Esophagus squamous epithelium (tissue), 5 donors: ENCODE data around the gene MTHFD2L. TPM values are rescaled to one million over a fixed set of nuclear protein-coding genes. Genes with fewer than 3 reads are reported as not detected.
A peak's percentile ranks its signal among the peaks of the same experiment; 100 is the strongest.

ENCODE experiments used
- DNase-seq: peaks from one replicate; lab custom pipeline; 2025; lab: John Stamatoyannopoulos, UW
- H3K27ac ChIP-seq, 4 donors: fragments of 200-600 bp; sonication (generic); one replicate each; pipeline ENCODE4 v1.5.1; 2016 to 2019; ENCODE audit warnings: mild to moderate bottlenecking in 1 of 4
- H3K27me3 ChIP-seq, 4 donors: fragments of 200-600 bp; sonication (generic); 1 replicate in 3 of 4; 2 replicates in 1 of 4; pipeline versions ENCODE4 v1.5.1 to v1.6.0; 2017 to 2021; ENCODE audit warnings: antibody characterized with exemption in 1 of 4
- H3K36me3 ChIP-seq, 3 donors: fragments of 200-600 bp; sonication (generic); one replicate each; pipeline ENCODE4 v1.5.1; 2016 to 2019
- H3K4me1 ChIP-seq, 3 donors: fragments of 200-600 bp; sonication (generic); one replicate each; pipeline ENCODE4 v1.5.1; 2017 to 2019
- H3K4me3 ChIP-seq, 4 donors: fragments of 200-600 bp; sonication (generic); 1 replicate in 3 of 4; 2 replicates in 1 of 4; pipeline ENCODE4 v1.5.1; 2016 to 2019; ENCODE audit warnings: mild to moderate bottlenecking in 2 of 4, moderate library complexity in 1 of 4
- H3K9me3 ChIP-seq, 3 donors: fragments of 200-600 bp; sonication (generic); one replicate each; pipeline ENCODE4 v1.5.1; 2016 to 2019
- POLR2A ChIP-seq, 4 donors: fragments of 450-650 bp; IDR thresholded peaks; one replicate each; pipeline ENCODE4 v1.6.1; 2017; ENCODE audit warnings: antibody characterized with exemption in 4 of 4, mild to moderate bottlenecking in 4 of 4, moderate library complexity in 3 of 4
- WGBS, 2 donors: methylation state at CpG; one replicate each; pipeline ENCODE4 v1.1.5; 2018; 5-methylcytosine and 5-hydroxymethylcytosine counted together
- intact Hi-C: fragments of 100-400 bp; cut with DNase I; formaldehyde crosslinking; loops from one replicate; pipeline ENCODE4 v1.15.0; 2022
- total RNA-seq, 4 donors: library from RNA; depleted of rRNA; stranded (reverse); fragments of >200 nt; gene quantifications; one replicate each; pipeline ENCODE4 v1.1.0, GENCODE V29; 2016
- TF ChIP-seq, protein P1 (sequence below), 6 experiments: fragments of 450-650 bp in 4 of 6; fragments of 200-600 bp in 2 of 6; sonication (generic) in 2 of 6; IDR thresholded peaks; one replicate each; pipeline ENCODE4 v1.5.1; 2016 to 2019; ENCODE audit warnings: antibody characterized with exemption in 6 of 6, mild to moderate bottlenecking in 4 of 6, moderate library complexity in 4 of 6
- donor health status: DM: yes; HTN: yes; CAD: no.

MTHFD2L gene
- total RNA-seq, 4 donors from 2014 or later: 9.9 to 22.9 (median 19.1) TPM

GRCh38 chr4:74282926-74283325 lies 125.0 kb downstream of the MTHFD2L start:
- Histone ChIP-seq H3K4me3 (no peak overlapping the region), H3K27ac (peak overlapping the region in 3 of 4 donors; percentile 39 to 59 (median 53)), H3K27me3 (no peaks in the 10 kb centered on the region), H3K4me1 (peaks cover 4 to 30% (median 8%) of the 10 kb centered on the region in 3 donors), H3K36me3 (no peaks in the 10 kb centered on the region), H3K9me3 (no peaks in the 10 kb centered on the region)
- intact Hi-C loops: no loop called here
- DNase-seq: no peak
- TF ChIP-seq, protein P1, sequence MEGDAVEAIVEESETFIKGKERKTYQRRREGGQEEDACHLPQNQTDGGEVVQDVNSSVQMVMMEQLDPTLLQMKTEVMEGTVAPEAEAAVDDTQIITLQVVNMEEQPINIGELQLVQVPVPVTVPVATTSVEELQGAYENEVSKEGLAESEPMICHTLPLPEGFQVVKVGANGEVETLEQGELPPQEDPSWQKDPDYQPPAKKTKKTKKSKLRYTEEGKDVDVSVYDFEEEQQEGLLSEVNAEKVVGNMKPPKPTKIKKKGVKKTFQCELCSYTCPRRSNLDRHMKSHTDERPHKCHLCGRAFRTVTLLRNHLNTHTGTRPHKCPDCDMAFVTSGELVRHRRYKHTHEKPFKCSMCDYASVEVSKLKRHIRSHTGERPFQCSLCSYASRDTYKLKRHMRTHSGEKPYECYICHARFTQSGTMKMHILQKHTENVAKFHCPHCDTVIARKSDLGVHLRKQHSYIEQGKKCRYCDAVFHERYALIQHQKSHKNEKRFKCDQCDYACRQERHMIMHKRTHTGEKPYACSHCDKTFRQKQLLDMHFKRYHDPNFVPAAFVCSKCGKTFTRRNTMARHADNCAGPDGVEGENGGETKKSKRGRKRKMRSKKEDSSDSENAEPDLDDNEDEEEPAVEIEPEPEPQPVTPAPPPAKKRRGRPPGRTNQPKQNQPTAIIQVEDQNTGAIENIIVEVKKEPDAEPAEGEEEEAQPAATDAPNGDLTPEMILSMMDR (IDR thresholded peaks at IDR 0.05): no peak
- no peak for TF ChIP-seq POLR2A (IDR thresholded peaks at IDR 0.05)

DNA sequence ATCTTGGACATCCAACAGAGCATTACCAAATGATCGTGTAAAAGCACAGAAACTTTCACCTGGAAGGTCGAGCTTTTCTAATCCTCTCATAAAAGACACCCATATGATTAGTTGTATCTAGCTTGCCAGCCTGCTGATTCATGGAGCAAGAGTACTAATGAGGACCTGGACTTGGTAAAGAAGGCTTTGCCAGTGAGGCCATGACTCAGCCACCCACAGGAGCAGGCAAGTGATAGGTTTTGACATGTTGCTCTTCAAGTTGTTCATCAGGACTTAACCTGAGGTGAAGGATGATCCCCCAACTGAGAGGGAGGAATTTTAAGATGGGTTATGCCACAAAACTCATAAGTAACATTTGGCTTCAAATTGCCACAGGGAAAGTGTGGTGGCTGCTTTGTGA lies 125.7 kb downstream of the MTHFD2L start:
- Histone ChIP-seq H3K27me3 (no peaks in the 10 kb centered on the region), H3K27ac (peak overlapping the region in 3 of 4 donors; percentile 53 to 63 (median 59)), H3K9me3 (no peaks in the 10 kb centered on the region), H3K36me3 (no peaks in the 10 kb centered on the region), H3K4me1 (peaks cover 4 to 30% (median 8%) of the 10 kb centered on the region in 3 donors), H3K4me3 (no peak overlapping the region)
- DNase-seq: no peak
- intact Hi-C loops: no loop called here
- TF ChIP-seq, protein P1 (IDR thresholded peaks at IDR 0.05): no peak
- TF ChIP-seq POLR2A (IDR thresholded peaks at IDR 0.05): no peak
- whole genome bisulfite sequencing, 2 donors: 32 to 45% methylated on average over 2 of the region's 2 CpGs

DNA sequence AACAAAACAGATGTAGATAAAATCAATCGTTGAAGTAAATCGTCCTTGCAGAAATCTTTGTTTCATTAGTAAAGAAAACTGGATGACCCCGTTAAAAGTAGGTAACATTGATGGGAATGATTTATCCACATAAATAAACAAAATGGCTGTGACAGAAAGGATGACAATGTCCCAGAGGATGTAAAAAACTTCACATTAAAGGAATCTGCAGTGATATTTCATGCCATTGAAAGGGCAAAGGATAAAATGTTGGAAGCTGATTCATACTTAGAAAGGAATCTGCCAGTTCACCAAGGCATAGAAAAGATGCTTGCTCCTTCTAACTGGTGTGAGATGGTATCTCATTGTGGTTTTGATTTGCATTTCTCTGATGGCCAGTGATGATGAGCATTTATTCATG lies 126.1 kb downstream of the MTHFD2L start:
- WGBS, 2 donors: 34 to 62% methylated on average over 3 of the region's 3 CpGs

GRCh38 chr4:74287164-74287563 lies 129.2 kb downstream of the MTHFD2L start:
- DNase-seq: no peak
- H3K36me3 ChIP-seq: no peaks in the 10 kb centered on the region
- WGBS, 2 donors: 47 to 60% methylated on average over 1 of the region's 1 CpG
- H3K9me3 ChIP-seq: no peaks in the 10 kb centered on the region
- TF ChIP-seq, protein P1 (IDR thresholded peaks at IDR 0.05): no peak
- no peak for TF ChIP-seq POLR2A (IDR thresholded peaks at IDR 0.05)
- no peaks in the 10 kb centered on the region for H3K27me3 ChIP-seq
- no peak overlapping the region for H3K27ac ChIP-seq
- intact Hi-C loops: no loop called here
- H3K4me1 ChIP-seq: peaks cover 4 to 31% (median 8%) of the 10 kb centered on the region in 3 donors
- no peak overlapping the region for H3K4me3 ChIP-seq

More for the DNA sequence above, 126.1 kb downstream of the MTHFD2L start:
- intact Hi-C loops: no loop called here
- H3K9me3 ChIP-seq: no peaks in the 10 kb centered on the region
- H3K36me3 ChIP-seq: no peaks in the 10 kb centered on the region
- H3K4me1 ChIP-seq: peaks cover 4 to 30% (median 8%) of the 10 kb centered on the region in 3 donors
- H3K4me3 ChIP-seq: no peak overlapping the region
- DNase-seq: no peak
- no peak for TF ChIP-seq POLR2A (IDR thresholded peaks at IDR 0.05)
- TF ChIP-seq, protein P1 (IDR thresholded peaks at IDR 0.05): no peak
- no peaks in the 10 kb centered on the region for H3K27me3 ChIP-seq
- H3K27ac ChIP-seq: peak overlapping the region in 2 of 4 donors; percentile 59 to 63

DNA sequence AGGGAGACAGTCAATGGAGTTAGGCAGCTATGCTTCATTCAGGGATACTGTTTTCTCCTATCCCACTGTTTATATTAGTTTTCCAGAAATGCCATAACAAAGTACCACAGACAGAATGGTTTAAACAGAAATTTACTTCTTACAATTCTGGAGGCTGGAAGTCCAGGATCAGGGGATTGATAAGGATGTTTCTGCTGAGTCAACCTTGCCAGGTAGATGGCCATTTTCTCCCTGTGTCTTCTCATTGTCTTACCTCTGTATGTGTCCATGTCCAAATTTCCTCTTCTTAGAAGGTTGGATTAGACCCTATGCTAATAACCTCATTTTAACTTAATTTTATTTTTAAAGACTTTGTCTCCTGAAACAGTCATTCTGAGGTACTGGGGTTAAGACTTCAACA lies 129.9 kb downstream of the MTHFD2L start:
- intact Hi-C loops: no loop called here
- Histone ChIP-seq H3K4me1 (peaks cover 4 to 31% (median 7%) of the 10 kb centered on the region in 3 donors), H3K36me3 (no peaks in the 10 kb centered on the region), H3K4me3 (no peak overlapping the region), H3K27ac (no peak overlapping the region), H3K9me3 (no peaks in the 10 kb centered on the region), H3K27me3 (no peaks in the 10 kb centered on the region)
- TF ChIP-seq, protein P1 (IDR thresholded peaks at IDR 0.05): no peak
- TF ChIP-seq POLR2A (IDR thresholded peaks at IDR 0.05): no peak
- no peak for DNase-seq
